C4-2B (cell line): ENCODE results near the gene SLC8A3.

ENCODE experiments used
- ZFX ChIP-seq: fragments of 450-650 bp; IDR thresholded peaks from 2 replicates; pipeline ENCODE4 v1.6.1; 2017
- TF ChIP-seq, protein P1 (sequence below): fragments of 450-650 bp; conservative IDR thresholded peaks from 2 replicates; pipeline ENCODE4 v1.5.1; 2017; ENCODE audit warnings: mild to moderate bottlenecking

GRCh38 chr14:70021548-70022220 is 167.1 kb downstream of the SLC8A3 start:
- TF ChIP-seq, protein P1, sequence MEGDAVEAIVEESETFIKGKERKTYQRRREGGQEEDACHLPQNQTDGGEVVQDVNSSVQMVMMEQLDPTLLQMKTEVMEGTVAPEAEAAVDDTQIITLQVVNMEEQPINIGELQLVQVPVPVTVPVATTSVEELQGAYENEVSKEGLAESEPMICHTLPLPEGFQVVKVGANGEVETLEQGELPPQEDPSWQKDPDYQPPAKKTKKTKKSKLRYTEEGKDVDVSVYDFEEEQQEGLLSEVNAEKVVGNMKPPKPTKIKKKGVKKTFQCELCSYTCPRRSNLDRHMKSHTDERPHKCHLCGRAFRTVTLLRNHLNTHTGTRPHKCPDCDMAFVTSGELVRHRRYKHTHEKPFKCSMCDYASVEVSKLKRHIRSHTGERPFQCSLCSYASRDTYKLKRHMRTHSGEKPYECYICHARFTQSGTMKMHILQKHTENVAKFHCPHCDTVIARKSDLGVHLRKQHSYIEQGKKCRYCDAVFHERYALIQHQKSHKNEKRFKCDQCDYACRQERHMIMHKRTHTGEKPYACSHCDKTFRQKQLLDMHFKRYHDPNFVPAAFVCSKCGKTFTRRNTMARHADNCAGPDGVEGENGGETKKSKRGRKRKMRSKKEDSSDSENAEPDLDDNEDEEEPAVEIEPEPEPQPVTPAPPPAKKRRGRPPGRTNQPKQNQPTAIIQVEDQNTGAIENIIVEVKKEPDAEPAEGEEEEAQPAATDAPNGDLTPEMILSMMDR: no peak
- no peak for TF ChIP-seq ZFX
